Measurements from ENCODE around the gene SMG6.
"Not testable (repeated sequence)": the region's sequence is repeated elsewhere in the genome, so short reads cannot be mapped to it uniquely, and the experiment has no call there.

SMG6 gene

DNA sequence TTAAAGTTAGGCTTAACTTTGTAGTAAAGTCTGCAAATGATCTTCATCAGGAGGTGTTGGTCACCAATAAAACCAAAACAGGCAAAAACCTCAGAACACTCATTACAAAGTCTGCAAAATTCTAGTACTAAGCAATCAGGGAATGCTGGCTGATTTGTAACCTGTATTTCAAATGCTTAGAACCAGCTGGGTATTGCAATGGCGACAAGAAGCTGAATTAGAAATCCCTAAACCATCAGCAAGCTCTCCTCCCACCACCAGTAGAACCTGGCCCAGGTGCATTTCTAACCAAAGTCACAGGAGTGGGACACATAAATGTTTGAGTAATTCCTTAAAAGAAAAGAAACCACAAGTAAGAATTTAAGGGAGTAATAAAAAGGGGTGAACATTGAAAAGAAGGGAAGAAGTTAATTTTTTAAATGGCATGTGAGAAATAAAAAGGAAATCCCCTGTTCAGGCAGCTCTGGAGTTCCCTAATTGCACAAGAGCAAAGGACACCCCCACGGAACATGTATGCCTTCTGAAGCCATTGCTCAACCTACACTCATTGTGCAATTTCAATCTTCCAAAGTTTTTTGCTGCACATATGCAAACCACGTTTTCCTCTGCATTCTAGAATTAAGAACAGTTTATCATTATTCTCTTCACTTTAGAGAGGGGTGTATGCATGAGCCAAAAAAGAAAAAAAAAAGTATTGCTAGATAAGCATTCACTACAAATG, 145.8 kb downstream of the SMG6 start:
- H3K4me1 ChIP-seq (ENCODE audit: control insufficient read depth, insufficient read depth, low read length), result no peaks in the 10 kb centered on the region
- peaks cover 2% of the 10 kb centered on the region for H3K36me3 ChIP-seq (ENCODE audit: control insufficient read depth, insufficient read depth, low read length)
- no peak overlapping the region for H3K9ac ChIP-seq (ENCODE audit: low read depth, low read length)
- H3K27me3 ChIP-seq (ENCODE audit: control insufficient read depth, insufficient read depth, low read length), result no peaks in the 10 kb centered on the region
- no peak overlapping the region for H3K4me3 ChIP-seq (ENCODE audit: low read depth, low read length)
- H3K9me3 ChIP-seq (ENCODE audit: control insufficient read depth, insufficient read depth, low read length), result no peaks in the 10 kb centered on the region

DNA sequence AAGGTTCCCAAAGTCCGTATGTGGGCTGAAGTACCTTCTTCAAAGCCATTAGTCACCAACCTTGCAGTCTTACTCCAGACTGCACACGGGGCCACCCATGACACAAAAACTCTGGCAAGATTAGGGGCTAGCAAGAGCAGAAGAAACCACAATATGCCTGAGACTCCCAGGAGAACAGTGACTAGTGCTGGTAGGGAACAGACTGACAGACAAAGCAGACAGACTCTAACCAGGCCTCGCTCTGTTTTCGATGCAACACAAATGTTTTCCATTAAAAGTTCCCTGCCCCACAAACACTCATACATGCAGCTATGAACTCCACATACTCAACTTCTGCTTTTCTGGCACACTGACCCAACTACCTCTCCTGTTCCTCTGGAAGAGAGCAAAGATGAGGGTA, 146.5 kb downstream of the SMG6 start:
- Histone ChIP-seq H3K9me3 (ENCODE audit: control insufficient read depth, insufficient read depth, low read length) (no peaks in the 10 kb centered on the region), H3K27me3 (ENCODE audit: control insufficient read depth, insufficient read depth, low read length) (no peaks in the 10 kb centered on the region), H3K36me3 (ENCODE audit: control insufficient read depth, insufficient read depth, low read length) (peaks cover 2% of the 10 kb centered on the region), H3K4me3 (ENCODE audit: low read depth, low read length) (no peak overlapping the region), H3K4me1 (ENCODE audit: control insufficient read depth, insufficient read depth, low read length) (no peaks in the 10 kb centered on the region), H3K9ac (ENCODE audit: low read depth, low read length) (no peak overlapping the region)

DNA sequence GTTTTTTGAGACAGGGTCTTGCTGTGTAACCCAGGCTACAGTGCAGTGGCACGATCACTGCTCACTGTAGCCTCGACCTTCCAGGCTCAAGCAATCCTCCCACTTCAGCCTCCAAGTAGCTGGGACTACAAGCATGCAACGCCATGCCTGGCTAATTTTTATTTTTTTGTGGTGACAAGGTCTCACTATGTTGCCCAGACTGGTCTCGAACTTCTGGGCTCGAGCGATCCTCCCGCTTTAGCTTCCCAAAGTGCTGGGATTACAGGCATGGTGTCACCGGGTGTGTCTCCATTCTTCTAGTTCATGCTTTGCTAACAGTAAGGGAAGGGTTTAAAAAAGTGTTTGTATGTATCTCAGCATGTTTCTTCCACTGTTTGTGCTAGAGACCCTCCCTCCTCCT, 146.9 kb downstream of the SMG6 start:
- Histone ChIP-seq H3K4me3 (ENCODE audit: low read depth, low read length) (no peak overlapping the region), H3K9me3 (ENCODE audit: control insufficient read depth, insufficient read depth, low read length) (no peaks in the 10 kb centered on the region), H3K36me3 (ENCODE audit: control insufficient read depth, insufficient read depth, low read length) (peaks cover 2% of the 10 kb centered on the region), H3K4me1 (ENCODE audit: control insufficient read depth, insufficient read depth, low read length) (no peaks in the 10 kb centered on the region), H3K27me3 (ENCODE audit: control insufficient read depth, insufficient read depth, low read length) (no peaks in the 10 kb centered on the region), H3K9ac (ENCODE audit: low read depth, low read length) (no peak overlapping the region)

DNA sequence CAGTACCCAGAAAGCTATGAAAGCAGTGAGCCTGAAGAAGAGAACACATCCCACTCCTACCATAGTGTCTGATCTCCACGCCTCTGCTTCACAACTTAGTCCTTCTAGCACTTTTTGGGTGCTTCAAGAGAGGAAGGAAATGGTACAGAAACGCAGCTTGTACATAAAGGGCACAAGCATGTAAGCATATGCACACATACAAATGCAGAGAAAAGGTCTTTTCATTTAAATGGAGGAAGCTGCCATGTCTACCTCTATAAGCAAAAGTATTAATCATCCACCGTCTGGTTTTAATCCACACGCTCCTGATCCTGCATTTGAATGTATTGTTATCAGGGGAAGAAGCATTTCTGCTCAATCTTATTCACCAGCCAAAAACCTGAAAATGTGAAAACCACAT, 148.0 kb downstream of the SMG6 start:
- H3K36me3 ChIP-seq (ENCODE audit: control insufficient read depth, insufficient read depth, low read length), result peaks cover 2% of the 10 kb centered on the region
- H3K9ac ChIP-seq (ENCODE audit: low read depth, low read length), result no peak overlapping the region
- no peaks in the 10 kb centered on the region for H3K27me3 ChIP-seq (ENCODE audit: control insufficient read depth, insufficient read depth, low read length)
- no peaks in the 10 kb centered on the region for H3K9me3 ChIP-seq (ENCODE audit: control insufficient read depth, insufficient read depth, low read length)
- H3K4me1 ChIP-seq (ENCODE audit: control insufficient read depth, insufficient read depth, low read length), result no peaks in the 10 kb centered on the region
- no peak overlapping the region for H3K4me3 ChIP-seq (ENCODE audit: low read depth, low read length)

DNA sequence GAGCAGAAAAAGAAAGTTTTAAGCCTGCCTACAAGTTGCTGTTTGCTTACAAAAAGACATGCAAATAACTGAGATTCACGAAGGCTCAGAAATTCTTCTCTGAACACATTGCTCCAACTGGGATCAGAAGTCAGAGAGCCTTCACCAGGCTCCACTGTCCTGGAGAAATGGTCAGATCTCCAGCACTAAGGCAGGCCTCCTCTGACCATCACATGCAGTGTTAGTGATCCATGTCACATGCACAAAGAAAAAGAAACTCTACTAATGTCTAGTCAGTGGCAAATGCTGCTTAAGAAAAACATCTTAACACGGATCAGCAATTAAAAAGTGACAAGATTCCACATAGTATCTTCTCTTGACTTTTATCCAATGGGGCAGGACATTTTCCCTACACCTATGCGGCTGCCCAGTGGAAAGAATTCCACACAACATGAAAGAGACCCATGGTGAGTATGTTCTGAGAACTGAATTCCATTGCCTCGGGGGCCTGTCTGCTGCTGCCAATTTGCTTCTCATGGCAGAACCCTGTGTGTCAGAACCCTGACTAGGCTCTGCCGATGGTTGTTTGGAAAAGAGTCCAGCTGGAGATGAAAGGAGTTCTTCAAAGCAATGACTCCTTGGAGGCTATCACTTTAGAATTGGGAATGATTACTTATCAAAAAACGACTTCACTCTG, 152.1 kb downstream of the SMG6 start:
- no peaks in the 10 kb centered on the region for H3K27me3 ChIP-seq (ENCODE audit: control insufficient read depth, insufficient read depth, low read length)
- no peak overlapping the region for H3K9ac ChIP-seq (ENCODE audit: low read depth, low read length)
- H3K4me1 ChIP-seq (ENCODE audit: control insufficient read depth, insufficient read depth, low read length), result no peaks in the 10 kb centered on the region
- H3K9me3 ChIP-seq (ENCODE audit: control insufficient read depth, insufficient read depth, low read length), result no peaks in the 10 kb centered on the region
- H3K4me3 ChIP-seq (ENCODE audit: low read depth, low read length), result no peak overlapping the region
- H3K36me3 ChIP-seq (ENCODE audit: control insufficient read depth, insufficient read depth, low read length), result peaks cover 2% of the 10 kb centered on the region

DNA sequence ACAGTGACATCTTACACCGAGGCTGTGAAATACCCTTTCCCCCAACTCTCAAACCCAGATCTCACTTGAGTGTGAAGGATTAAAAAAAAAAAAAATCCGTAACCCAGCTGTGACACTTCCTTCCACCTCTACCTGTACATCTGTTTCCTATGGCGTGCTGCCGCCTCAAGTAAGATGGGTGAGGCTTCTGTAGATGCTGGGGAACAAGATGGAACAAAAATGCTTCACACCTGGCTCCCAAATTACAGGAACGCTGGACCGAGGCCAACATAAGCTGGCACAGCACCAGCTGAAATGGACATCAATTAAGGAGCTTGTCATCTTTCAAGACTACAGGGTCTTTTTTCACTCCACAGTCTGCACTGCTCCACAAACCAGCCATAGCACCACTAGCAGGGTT, 152.8 kb downstream of the SMG6 start:
- H3K4me1 ChIP-seq (ENCODE audit: control insufficient read depth, insufficient read depth, low read length), result no peaks in the 10 kb centered on the region
- H3K36me3 ChIP-seq (ENCODE audit: control insufficient read depth, insufficient read depth, low read length), result peaks cover 2% of the 10 kb centered on the region
- no peak overlapping the region for H3K9ac ChIP-seq (ENCODE audit: low read depth, low read length)
- H3K27me3 ChIP-seq (ENCODE audit: control insufficient read depth, insufficient read depth, low read length), result no peaks in the 10 kb centered on the region
- H3K9me3 ChIP-seq (ENCODE audit: control insufficient read depth, insufficient read depth, low read length), result no peaks in the 10 kb centered on the region
- H3K4me3 ChIP-seq (ENCODE audit: low read depth, low read length), result no peak overlapping the region

DNA sequence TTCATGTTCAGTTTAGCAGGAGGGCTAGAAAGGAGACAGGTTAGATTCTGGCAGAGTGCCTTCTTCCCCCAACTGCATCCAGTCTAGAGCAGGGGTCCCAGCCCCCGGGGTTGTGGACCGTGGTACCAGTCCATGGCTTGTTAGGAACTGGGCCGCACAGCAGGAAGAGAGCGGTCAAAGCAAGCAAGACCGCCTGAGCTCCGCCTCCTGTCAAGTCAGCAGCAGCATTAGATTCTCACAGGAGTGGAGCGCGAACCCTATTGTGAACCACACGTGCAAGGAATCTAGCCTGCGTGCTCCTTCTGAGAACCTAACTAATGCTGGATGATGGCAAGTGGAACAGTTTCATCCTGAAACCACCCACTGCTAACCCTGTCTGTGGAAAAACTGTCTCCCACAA, 153.7 kb downstream of the SMG6 start:
- Histone ChIP-seq H3K27me3 (ENCODE audit: control insufficient read depth, insufficient read depth, low read length) (no peaks in the 10 kb centered on the region), H3K4me1 (ENCODE audit: control insufficient read depth, insufficient read depth, low read length) (no peaks in the 10 kb centered on the region), H3K36me3 (ENCODE audit: control insufficient read depth, insufficient read depth, low read length) (peaks cover 2% of the 10 kb centered on the region), H3K9ac (ENCODE audit: low read depth, low read length) (no peak overlapping the region), H3K4me3 (ENCODE audit: low read depth, low read length) (no peak overlapping the region), H3K9me3 (ENCODE audit: control insufficient read depth, insufficient read depth, low read length) (no peaks in the 10 kb centered on the region)

DNA sequence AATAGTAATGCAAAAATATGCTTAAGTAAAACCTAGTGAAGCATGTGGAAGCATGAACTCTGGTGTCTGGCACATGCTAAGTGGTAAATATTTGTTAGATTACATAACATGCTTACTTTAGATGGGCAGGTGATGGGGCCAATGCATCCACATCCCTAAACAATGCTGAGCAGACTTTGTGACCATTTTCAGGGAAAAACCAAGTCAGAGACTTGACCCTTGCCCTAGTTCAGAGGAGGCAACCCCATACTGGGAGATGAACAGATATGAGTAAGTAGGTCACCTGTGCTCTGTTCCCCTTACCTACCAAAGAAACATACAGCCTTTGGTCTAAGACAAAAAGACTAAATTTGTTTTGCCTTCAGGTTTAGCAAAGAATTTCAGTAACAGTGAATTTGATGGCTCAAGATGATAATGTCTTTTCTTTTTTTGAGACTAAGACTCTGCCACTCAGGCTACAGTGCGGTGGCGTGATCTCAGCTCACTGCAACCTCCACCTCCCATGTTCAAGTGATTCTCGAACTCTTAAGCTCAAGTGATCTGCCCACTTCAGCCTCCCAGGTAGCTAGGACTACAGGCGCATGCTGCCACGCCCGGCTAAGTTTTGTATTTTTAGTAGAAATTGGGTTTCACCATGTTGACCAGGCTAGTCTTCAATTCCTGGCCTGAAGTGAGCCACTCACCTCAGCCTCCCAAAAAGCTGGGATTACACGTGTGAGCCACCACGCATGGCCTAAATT, 157.3 kb downstream of the SMG6 start:
- H3K4me3 ChIP-seq (ENCODE audit: low read depth, low read length), result no peak overlapping the region
- H3K9me3 ChIP-seq (ENCODE audit: control insufficient read depth, insufficient read depth, low read length), result no peaks in the 10 kb centered on the region
- H3K4me1 ChIP-seq (ENCODE audit: control insufficient read depth, insufficient read depth, low read length), result no peaks in the 10 kb centered on the region
- H3K9ac ChIP-seq (ENCODE audit: low read depth, low read length), result no peak overlapping the region
- H3K36me3 ChIP-seq (ENCODE audit: control insufficient read depth, insufficient read depth, low read length), result no peaks in the 10 kb centered on the region
- H3K27me3 ChIP-seq (ENCODE audit: control insufficient read depth, insufficient read depth, low read length), result no peaks in the 10 kb centered on the region

DNA sequence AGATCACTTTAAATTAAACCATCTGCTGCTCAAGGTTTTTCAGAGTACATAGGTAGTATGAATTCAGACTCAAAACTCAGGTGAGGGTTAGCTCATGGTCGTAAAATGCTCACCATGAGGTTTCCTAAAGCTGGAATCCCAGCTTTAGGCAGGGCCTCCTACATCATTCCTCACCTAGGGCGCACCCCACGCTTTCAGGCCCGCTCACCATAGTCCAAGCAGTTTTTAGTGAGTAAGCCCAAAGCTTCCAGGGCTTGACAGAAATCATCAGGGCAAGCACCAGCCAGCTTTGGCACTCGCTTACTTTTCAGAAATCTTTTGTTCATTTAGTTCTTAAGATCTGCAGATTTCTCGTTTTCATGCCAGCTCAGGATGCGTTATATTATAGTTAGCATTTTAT, 158.9 kb downstream of the SMG6 start:
- Histone ChIP-seq H3K9me3 (ENCODE audit: control insufficient read depth, insufficient read depth, low read length) (no peaks in the 10 kb centered on the region), H3K9ac (ENCODE audit: low read depth, low read length) (no peak overlapping the region), H3K4me3 (ENCODE audit: low read depth, low read length) (no peak overlapping the region), H3K36me3 (ENCODE audit: control insufficient read depth, insufficient read depth, low read length) (no peaks in the 10 kb centered on the region), H3K4me1 (ENCODE audit: control insufficient read depth, insufficient read depth, low read length) (no peaks in the 10 kb centered on the region), H3K27me3 (ENCODE audit: control insufficient read depth, insufficient read depth, low read length) (no peaks in the 10 kb centered on the region)

DNA sequence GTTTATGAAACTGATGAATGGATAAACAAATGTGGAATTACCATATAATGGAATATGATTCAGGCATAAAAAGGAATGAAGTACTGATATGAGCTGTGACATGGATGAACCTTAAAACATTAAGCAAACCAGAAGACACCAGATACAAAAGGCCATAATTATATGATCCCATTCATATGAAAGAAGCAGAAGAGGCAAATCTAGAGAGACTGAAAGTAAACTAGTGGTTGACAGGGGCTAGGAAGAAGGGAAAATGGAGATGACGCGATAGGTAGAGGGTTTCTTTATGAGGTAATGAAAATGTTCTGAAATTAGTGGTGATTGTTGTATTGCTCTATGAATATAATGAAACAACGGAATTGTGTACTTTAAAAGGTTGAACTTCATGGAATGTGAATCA, 160.3 kb downstream of the SMG6 start:
- H3K4me1 ChIP-seq (ENCODE audit: control insufficient read depth, insufficient read depth, low read length), result peaks cover 7% of the 10 kb centered on the region
- no peaks in the 10 kb centered on the region for H3K36me3 ChIP-seq (ENCODE audit: control insufficient read depth, insufficient read depth, low read length)
- H3K9ac ChIP-seq (ENCODE audit: low read depth, low read length), result no peak overlapping the region
- no peaks in the 10 kb centered on the region for H3K27me3 ChIP-seq (ENCODE audit: control insufficient read depth, insufficient read depth, low read length)
- H3K9me3 ChIP-seq (ENCODE audit: control insufficient read depth, insufficient read depth, low read length), result no peaks in the 10 kb centered on the region
- H3K4me3 ChIP-seq (ENCODE audit: low read depth, low read length), result no peak overlapping the region

DNA sequence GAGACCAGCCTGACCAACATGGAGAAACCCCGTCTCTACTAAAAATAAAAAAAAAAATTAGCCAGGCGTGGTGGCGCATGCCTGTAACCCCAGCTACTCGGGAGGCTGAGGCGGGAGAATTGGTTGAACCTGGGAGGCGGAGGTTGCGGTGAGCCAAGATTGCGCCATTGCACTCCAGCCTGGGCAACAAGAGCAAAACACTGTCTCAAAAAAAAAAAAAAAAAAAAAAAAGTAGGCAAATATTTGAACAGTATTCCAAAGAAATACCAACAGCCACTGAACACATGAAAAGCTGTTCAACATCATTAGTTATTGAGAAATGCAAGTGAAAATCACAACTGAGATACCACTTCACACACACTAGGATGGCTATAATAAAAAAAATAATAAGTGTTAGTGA, 160.9 kb downstream of the SMG6 start:
- H3K9ac ChIP-seq (ENCODE audit: low read depth, low read length); H3K27me3 ChIP-seq (ENCODE audit: control insufficient read depth, insufficient read depth, low read length); H3K36me3 ChIP-seq (ENCODE audit: control insufficient read depth, insufficient read depth, low read length); H3K9me3 ChIP-seq (ENCODE audit: control insufficient read depth, insufficient read depth, low read length); H3K4me3 ChIP-seq (ENCODE audit: low read depth, low read length): not testable (repeated sequence)
- H3K4me1 ChIP-seq (ENCODE audit: control insufficient read depth, insufficient read depth, low read length), result peaks cover 14% of the 10 kb centered on the region

DNA sequence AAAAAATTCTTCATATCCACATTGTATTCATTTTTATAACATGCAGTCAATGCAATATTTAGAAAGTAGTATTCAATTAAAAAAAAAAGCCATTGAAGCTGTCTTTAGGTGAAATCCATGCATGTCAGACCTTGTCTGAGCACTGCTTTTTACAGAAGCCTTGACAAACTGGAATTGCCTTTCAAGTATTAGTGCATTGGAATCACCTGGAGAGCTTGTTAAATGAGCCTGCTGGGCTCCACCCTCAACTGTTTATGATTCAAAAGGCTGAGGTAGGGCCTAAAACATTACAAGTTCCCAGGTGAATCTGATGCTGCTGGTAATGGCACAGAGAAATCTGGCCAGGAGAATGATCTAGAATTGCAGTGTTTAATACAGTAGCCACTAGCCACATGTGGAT, 162.9 kb downstream of the SMG6 start:
- H3K4me1 ChIP-seq (ENCODE audit: control insufficient read depth, insufficient read depth, low read length), result peaks cover 16% of the 10 kb centered on the region
- H3K36me3 ChIP-seq (ENCODE audit: control insufficient read depth, insufficient read depth, low read length), result no peaks in the 10 kb centered on the region
- H3K9ac ChIP-seq (ENCODE audit: low read depth, low read length), result no peak overlapping the region
- H3K9me3 ChIP-seq (ENCODE audit: control insufficient read depth, insufficient read depth, low read length), result no peaks in the 10 kb centered on the region
- H3K4me3 ChIP-seq (ENCODE audit: low read depth, low read length), result no peak overlapping the region
- H3K27me3 ChIP-seq (ENCODE audit: control insufficient read depth, insufficient read depth, low read length), result no peaks in the 10 kb centered on the region

Measured in iPS-15b (cell line).